ENCODE results near the gene RHBDF1.

Gene RHBDF1

DNA sequence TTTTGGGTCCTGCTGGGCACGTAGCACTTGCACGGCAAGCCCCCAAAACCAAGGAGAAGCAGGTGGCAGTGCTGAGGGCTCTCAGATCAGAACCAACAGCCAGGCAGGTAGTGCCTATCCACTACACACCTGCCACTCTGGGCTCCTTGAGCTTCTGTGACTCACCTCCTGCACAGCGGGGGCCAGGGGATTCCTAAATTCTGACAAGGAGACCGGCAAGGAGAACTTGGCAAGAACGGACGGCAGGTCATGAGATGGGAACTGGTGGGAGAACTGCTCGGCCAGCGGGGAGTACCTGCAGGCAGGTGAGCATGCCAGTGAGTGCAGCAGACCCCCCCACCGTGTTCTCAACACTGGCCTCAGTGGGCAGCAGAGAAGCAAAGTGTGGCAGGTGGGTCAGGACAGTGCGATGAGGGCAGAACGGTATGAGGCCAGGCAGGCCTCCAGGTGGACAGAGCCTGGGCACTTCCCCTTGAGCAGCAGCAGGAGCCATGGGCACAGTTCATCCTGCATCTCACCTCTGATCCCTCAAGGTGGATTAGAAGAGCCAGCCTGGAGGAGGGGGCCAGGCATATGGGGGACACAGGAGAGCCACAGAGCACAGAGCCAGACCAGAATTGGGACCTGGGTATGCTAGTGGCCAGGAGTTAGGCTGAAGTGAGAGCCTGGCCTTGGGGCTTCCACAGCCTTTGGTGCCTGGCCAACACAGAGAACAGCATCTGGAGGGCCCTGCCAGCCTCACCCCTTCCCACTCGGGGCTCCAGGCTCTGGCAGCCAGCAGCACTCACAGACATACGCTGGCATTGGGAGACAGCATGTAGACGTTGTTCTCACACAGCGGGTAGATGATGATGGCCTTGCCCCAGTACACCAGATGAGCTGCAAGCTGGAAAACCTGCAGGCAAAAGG is 20.3 kb upstream of the RHBDF1 start:
- no peak for DNase-seq (ENCODE audit: low spot score)
- no peak for FAIRE-seq

DNA sequence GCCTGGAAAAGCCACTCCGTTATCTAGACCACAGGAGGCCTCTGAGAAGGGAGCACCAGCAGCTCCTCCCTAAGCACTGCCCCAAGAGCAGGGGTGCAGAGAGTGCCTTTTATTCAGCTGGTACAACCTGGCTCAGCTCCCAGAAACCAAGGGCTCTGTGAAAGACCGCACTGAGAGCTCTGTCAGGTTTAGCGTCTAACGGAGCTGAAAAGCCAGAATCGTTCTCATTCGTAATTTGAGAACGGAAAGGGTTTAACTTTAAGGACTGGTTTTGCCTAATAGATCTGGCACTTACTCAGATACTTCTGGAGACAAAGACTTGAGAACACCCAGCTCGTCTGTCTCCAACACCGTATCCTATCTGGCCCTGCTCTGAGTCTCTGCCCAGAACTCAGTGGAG is 19.1 kb upstream of the RHBDF1 start:
- DNase-seq (ENCODE audit: low spot score) (no peak), FAIRE-seq (no peak)

DNA sequence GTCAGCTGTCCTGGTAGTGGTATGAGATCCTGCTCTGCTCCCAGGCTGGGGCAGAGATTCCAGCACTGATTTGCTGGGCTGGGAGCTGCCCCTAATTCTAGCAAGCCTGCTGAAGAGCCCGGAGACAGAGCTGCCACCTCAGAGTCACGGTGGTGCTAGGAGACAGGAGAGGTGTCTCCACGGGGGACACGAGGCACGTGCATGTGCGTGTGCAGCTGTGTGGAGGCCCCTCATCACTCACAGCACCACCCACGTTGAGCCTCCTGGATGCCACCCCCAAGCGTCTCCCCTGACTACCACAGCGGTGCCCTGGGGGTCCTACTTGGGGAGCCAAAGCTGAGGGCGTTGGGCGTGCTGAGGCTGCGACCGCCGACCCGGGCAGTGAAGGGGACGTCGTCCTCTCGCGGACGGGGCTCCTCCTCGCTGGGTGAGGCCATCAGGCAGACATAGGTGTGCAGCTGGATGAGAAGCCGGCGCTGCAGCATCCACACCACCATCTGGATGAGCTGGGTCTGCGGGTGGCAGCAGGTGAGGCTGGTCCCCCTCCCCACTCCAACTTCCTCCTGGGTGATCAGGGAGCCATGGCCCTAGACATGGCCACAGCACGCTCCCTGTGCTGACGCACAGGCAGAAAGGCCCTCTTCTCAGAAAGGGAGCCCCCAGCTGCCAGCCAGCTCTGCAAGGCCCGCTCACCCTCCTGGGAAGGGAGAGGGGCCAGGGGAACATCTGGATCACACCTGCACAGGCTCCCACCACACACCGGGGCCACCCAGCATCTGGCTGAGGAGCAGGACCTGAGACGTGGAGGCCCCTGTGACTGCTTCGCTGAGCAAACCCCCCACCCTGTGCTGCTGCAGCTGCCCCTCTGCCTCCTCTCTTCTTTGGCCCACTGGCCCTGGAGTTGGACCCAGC is 17.2 kb upstream of the RHBDF1 start:
- no peak for FAIRE-seq

DNA sequence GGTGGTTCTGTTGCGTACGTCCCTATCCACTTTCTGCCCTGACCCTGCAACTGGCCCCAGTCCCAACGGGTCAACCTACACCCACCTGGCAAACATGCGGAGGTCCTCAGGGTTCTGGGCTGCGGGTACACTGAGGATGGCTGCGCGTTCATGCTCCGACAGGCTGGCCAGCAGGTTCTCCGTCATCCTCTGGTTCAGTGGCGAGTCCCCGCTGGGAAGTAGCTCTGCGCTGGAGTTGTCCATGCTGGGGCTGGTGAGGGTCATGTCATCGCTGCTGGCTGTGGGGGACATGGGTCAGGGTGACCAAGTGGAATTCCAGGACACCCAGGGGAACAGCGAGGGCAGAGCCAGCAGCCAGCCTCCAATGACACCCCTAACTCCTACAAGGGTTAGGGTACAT is 16.2 kb upstream of the RHBDF1 start:
- FAIRE-seq (no peak), DNase-seq (ENCODE audit: low spot score) (no peak)

More for the DNA sequence above, 17.2 kb upstream of the RHBDF1 start:
- no peak for DNase-seq (ENCODE audit: low spot score)

DNA sequence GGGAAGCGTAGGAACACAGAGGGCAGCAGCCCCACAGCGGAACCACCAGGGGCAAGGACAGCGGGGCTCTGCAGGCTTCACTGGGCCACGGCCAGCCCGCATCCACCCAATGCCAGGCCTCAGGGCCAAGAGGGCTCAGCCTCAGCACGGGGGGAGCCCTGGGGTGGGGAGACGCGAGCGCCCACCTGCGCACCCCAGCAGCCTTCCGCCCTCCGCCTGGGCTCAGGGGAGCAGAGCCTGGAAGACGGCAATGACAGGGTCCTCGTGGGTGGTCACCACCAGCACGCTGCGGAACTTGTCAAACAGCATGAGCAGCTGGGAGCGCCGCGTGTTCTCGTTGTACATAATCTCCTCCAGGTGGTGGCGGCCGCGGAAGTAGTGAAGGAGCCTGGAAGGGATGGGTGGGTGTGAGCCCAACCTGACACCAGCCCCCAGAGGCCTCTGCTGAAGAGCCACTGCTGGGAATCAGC is 14.1 kb upstream of the RHBDF1 start:
- FAIRE-seq (no peak), DNase-seq (ENCODE audit: low spot score) (no peak)

DNA sequence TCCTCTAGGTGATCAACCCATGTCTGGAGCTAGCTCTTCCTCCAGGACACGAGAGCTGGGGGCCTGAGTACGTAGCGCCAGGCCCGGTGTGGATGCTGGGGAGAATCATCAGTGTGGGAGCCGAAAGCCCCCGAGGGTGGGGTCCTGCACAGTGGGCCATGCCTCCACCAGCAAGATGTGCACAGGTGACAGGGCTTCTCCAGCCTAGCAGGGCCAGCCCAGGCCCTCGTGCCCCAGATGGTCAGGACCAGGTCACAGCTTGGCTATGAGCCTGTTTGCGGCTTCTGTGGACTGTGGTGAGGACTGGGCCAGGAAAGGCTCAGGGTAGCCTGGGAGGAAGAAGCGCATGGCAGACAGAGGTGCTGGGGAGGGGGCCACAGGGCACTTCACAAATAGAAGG is 13.4 kb upstream of the RHBDF1 start:
- no peak for FAIRE-seq
- no peak for DNase-seq (ENCODE audit: low spot score)

DNA sequence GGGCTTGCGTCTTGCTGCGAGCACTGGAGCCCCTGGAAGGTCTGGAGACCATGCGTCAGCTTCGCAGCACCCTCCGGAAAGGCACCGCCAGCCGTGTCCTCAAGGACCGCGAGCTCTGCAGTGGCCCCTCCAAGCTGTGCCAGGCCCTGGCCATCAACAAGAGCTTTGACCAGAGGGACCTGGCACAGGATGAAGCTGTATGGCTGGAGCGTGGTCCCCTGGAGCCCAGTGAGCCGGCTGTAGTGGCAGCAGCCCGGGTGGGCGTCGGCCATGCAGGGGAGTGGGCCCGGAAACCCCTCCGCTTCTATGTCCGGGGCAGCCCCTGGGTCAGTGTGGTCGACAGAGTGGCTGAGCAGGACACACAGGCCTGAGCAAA is 13.0 kb upstream of the RHBDF1 start:
- DNase-seq (ENCODE audit: low spot score), result no peak
- no peak for FAIRE-seq

DNA sequence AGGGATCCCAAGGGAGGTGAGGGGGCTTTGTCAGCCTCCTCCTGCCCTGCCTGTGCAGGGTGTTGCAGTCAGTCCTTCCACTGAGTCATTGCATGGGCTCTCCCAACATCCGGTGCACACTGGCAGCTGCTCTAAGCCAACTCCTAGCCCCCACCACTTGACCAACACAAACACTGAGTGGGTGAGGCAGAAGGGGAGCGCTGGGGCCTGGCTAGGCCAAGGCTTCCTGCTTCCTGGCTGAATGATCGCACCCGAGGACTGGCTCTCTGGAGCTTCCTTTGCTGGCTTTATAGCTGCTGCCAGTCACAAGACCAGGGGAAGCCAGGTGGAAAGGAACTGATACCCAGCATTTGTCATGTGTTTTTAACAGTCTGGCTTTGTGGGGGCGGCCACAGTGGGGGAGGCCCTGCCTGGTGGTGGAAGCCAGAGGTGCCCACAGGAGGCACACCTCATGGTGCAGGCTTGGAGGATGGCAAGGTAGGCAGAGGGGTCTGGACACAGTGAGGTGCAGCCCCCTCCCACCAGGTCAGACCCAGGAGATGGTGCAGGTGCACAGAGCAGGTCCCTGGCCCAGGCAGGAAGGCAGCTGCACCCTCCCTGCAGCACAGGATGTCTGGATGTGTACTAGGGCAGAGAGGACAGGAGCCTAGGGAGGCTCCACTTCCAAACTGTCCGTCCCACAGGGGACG is 12.4 kb upstream of the RHBDF1 start:
- FAIRE-seq, result peak; percentile 93
- peak; percentile 96 for DNase-seq (ENCODE audit: low spot score)

DNA sequence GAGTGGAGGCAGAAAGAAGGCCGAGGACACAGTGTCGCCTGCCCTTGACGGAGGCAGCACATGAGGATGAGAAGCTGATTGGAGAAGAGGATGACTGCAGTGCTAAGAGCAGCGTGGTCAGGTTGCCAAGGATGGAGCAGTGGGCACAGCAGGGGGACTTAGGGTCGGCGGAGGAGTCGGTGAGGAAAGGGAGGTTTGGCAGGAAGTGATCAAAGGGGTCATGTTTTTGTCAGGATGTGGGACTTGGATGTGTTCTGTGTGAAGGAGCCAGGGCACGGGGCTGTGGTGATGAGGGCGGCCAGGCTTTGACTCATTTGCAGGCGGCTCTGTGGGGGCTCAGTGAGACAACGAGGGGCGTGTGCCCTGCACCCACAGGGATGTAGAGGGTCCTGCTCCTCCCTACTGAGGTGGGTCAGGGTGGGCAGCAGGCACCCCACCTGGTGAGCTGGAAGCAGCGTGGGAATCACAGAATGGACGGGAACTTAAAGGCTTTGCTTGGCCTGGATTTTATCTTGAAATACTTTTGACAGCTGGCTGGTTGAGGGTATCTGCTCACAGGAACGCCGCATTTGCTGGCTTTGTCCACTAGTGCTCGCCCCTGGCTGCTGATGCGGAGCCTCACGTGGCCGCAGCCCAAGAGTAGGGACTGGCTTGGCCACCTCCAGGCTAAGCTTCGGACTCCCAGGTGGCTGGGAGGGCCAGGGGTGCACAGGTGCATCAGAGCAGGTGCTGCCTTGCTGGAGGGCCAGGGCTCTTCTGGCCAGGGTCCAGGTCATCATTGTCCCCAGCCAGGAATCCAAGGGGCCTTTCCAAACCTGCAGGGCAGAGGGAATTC is 11.6 kb upstream of the RHBDF1 start:
- peak; percentile 53 for DNase-seq (ENCODE audit: low spot score)
- no peak for FAIRE-seq

DNA sequence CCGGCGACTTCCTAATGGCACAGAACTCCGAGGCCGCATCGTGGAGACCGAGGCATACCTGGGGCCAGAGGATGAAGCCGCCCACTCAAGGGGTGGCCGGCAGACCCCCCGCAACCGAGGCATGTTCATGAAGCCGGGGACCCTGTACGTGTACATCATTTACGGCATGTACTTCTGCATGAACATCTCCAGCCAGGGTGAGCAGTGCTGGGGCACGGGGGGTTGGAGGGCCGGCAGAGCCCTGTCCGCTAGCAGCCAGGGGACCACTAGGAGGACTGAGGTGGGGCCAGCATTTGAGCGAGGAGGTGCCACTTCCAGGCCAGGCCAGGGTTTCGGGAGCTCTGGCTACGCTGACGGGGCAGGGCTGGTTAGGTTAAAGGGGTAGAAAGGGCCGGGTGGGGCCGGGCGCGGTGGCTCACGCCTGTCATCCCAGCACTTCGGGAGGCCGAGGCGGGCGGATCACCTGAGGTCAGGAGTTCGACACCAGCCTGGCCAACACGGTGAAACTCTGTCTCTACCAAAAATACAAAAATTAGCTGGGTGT is 10.7 kb upstream of the RHBDF1 start:
- no peak for FAIRE-seq
- no peak for DNase-seq (ENCODE audit: low spot score)

DNA sequence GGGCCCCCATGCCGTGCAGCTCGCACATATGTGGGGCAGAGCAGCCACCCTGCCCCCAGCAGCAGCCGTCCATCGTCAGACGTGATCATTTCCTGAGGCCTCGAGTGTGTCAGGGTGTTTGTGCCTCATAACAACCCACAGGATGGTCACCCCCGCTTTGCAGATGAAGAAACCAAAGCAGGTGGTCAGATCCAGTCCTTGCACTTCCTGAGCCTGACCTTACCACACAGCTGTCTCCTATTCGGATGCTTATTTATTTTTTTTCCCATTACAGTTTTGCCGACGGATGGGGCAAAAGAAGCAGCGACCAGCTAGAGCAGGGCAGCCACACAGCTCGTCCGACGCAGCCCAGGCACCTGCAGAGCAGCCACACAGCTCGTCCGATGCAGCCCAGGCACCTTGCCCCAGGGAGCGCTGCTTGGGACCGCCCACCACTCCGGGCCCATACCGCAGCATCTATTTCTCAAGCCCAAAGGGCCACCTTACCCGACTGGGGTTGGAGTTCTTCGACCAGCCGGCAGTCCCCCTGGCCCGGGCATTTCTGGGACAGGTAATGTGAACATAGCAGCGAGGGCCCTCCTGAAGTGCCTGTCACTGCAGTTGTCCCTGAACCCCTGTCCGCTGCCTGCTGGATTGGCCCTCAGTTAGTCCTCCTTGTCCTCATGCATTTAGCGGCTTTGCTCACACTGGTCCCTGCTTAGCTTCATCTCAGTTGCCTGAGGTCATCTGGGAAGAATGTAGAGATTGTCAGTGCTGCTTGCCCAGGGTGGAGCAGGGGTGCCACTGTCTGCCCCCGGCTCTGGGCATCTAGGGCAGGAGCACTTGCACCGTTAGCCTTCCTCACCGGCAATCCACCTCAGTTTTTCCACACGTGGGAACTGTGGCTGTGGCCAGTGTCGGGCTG is 7.0 kb upstream of the RHBDF1 start:
- FAIRE-seq, result no peak
- no peak for DNase-seq (ENCODE audit: low spot score)

DNA sequence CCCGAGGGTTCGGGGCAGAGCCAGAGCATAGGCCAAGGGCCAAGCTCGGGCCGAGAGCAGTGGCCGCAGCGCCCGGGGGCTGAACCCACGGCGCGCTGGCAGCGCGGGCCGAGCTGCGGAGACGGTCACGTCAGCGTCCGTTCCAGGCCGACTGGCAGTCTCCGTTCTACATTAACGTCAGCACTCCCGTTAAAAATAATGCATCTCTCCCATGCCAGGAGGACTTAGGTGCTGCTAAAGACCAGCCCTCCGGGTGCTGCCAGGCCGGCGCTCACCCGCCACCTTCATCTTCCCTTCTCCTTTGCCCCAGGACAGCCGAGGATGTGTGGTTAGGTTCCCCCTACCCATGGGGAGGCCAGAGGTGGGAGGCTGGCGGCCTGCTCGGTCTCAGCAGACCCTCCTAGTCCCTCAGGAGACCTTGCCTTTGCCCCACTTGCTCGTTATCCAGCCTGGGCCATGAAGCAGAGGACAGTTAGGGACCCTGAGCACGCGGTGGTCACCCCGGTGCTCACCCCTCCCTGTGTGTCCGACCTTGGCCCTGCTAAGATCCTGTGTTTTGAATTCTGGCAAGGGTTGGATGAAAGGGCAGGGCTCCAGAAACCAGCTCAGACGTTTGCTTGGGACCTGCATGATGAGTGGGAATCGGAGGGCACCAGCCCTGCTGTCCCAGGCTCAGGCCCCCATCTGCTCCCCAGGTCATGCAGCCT is 6.2 kb upstream of the RHBDF1 start:
- FAIRE-seq (no peak), DNase-seq (ENCODE audit: low spot score) (no peak)

DNA sequence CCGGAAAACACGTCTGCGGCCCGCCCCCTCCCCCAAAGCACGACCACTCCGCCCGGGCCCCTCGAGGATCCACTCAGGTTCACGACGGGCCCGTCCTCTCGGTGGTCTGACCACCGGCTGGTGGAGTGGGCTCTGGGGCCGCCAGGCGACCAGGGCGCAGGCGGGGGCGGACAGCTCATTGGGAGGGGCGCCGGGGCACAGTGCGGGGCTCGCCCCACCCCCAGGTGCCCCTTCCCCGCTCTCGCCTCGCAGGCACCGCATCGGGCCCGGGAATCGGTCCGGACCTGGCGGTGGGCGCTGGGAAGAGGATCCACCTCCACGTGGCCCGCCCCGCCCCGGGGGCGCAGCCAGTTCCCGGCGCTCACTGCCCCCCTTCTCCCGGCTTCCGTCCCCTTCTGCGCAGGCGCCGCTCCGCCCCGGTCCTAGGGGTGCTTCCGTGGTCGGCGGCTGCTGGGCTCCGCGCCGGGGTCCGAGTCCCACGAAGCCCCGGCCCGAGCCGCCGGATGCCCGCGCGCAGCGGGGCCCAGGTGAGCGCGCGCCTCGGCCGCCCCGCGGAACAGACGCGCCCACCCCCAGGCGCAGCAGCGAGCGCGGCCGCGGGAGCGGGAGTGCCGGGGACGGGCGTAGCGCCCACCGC is 5.5 kb upstream of the RHBDF1 start, which contains the start of gene MPG:
Gene MPG, plus strand, starts transcription at position 419 of the 637 bp plus-strand sequence. Its CDS starts 85 bp downstream, at position 504.
- peak; percentile 61 for DNase-seq (ENCODE audit: low spot score)
- no peak for FAIRE-seq

DNA sequence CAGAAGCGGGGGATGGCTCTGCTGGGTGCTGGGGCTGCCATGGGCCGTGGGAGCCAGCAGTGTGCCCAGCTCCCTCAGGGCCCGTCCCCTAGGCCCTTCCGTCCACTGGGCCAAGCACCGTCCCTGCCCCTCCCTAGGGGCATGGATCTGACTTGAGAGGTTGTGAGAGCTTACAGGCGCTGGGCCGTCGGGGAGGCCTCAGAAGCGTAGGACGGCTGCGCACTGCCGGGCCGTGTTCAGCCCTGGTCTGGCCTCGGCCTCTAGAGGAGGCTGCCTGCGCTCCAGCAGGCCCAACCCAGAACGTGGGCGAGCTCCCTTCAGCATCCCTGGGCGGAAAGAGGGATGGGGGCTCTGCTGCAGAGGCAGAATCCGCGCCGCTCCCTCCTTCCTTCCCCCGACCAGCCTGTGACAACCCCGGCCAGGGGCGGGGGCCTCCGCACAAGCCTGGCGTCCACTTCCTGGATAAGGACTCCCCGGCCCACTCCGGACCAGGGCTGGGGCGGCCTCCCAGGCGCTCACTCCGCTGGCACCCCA is 4.9 kb upstream of the RHBDF1 start:
- FAIRE-seq (no peak), DNase-seq (ENCODE audit: low spot score) (no peak)

DNA sequence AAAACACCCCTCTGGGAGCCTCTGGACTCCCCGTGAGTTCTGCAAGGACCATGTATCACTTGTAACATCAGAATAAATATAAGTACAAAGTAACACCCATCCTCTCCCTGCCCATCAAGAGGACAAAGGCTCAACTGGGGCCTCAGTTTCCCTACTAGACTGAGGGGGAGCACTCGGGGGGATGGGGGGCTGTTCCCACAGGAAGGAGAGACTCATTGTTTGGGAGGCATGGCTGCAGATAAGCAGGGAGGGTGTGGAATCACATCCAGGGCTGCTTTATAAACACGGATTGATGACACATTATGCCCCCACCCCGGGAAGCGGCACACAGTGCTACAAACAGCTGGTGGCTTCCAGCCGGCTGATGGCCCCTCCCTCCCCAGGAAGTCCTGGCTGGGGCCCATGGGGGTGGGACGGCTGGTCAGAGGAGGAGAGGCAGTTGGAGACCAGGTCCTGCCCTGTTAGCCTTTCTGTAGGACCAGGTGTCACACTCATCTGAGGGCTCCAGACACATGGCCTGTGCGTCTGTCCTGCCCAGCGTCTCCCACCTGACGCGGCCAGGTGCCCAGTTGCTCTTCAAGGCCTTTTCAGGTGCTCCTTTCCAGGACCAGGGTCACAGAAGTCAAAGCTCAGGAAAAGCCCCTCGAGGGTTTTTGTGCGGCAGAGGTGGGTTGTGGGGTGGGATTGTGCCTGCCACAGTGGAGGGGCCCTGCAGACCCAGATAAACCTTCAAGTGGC is 4.3 kb upstream of the RHBDF1 start:
- FAIRE-seq (peak; percentile 63), DNase-seq (ENCODE audit: low spot score) (peak; percentile 72)

DNA sequence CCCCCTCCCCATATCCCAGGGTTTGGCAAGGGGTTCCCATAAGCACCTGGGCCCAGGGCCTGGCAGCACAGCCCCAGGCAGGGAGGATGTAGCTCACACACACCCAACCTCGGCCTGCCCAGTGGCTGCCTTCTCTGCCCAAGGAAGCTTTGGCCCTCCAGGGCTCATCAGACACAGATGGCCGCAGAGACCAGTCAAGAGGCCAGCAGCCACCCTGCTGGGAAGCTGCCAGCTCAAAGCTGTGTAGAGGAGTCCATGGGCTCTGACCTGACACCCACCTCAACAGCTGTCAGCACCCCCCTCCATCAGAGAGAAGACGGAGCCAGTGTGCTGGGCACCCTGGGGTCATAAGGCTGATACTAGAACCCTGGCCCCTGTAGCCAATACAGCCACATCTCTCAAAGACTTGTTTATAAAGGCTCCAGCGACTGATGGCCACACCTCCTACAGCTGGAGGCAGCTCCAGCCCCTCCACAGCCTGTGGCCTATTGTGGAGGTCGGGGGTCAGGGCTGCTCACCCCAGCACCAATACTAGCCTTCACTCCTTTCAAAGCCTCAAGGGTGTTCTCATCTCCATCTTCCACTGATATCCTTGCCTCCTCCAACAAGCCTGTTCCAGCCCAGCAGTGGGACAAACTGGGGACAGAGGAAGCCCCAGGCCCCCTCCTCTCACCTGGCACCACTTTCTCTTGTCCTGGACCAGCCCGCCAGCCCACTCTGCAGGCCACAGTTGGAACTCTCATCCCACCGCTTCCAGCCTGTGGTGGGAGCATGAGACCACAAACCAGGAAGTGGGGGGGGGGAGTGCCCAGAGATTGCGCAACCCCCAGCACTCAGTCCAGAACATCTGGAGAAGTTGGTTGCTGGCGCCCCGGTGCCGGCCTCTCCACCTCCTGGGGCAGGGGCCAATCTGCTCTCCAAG is 3.4 kb upstream of the RHBDF1 start:
- DNase-seq (ENCODE audit: low spot score) (peak; percentile 13), FAIRE-seq (no peak)

Data from RCC 7860 (cell line).